Activated naive CD8-positive, alpha-beta T cell (primary cell): Measurements from ENCODE around the gene NOVA1.

Experiments used
- H3K27ac Mint-ChIP-seq: one replicate; pipeline ENCODE4 v1.8.0; 2021; ENCODE audit warnings: mixed read lengths
- H3K27me3 Mint-ChIP-seq: one replicate; pipeline ENCODE4 v1.8.0; 2021; ENCODE audit warnings: mixed read lengths
- H3K36me3 Mint-ChIP-seq: one replicate; pipeline ENCODE4 v1.8.0; 2021; ENCODE audit warnings: mixed read lengths
- H3K4me1 Mint-ChIP-seq: one replicate; pipeline ENCODE4 v1.8.0; 2021; ENCODE audit warnings: low read depth, mixed read lengths
- H3K4me3 Mint-ChIP-seq: one replicate; pipeline ENCODE4 v1.8.0; 2021; ENCODE audit warnings: mild to moderate bottlenecking, mixed read lengths
- H3K9me3 Mint-ChIP-seq: one replicate; pipeline ENCODE4 v1.8.0; 2021; ENCODE audit warnings: low read depth, mixed read lengths

Gene NOVA1

DNA sequence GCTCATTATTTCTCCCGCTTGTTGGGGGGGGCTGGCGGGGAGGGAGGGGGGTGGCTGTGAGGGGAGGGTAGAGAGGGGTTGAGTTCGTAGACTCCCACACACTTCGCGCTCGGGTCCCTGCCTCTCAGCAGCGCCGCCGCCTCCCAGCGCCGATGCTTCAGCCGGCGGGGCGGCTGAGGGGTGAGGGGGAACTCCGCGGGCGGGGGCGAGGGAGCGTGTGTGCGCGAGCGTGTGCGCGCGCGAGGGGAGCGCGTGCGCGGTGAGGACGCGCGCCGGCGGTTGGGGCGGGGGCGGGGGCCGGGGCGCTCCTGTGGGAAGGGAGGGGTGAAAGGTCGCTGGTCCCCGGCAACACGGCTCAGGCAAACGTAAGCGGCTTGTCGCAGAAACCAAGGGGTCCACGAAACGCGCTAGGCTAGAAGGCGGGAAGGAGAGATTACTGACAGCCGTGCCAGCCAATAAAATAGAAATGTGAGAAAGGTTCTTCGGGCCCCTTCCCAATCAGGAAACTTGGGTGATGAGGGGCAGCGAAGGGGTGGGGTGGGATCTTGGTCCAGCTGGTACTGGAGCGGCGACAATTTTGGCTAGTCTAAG is 343 bp upstream of the NOVA1 start:
- no peak overlapping the region for H3K27ac Mint-ChIP-seq
- peaks cover 28% of the 10 kb centered on the region for H3K27me3 Mint-ChIP-seq
- peaks cover 4% of the 10 kb centered on the region for H3K4me1 Mint-ChIP-seq
- peak overlapping the region; percentile 51 for H3K4me3 Mint-ChIP-seq
- H3K36me3 Mint-ChIP-seq, result peaks cover 2% of the 10 kb centered on the region
- peaks cover 17% of the 10 kb centered on the region for H3K9me3 Mint-ChIP-seq

DNA sequence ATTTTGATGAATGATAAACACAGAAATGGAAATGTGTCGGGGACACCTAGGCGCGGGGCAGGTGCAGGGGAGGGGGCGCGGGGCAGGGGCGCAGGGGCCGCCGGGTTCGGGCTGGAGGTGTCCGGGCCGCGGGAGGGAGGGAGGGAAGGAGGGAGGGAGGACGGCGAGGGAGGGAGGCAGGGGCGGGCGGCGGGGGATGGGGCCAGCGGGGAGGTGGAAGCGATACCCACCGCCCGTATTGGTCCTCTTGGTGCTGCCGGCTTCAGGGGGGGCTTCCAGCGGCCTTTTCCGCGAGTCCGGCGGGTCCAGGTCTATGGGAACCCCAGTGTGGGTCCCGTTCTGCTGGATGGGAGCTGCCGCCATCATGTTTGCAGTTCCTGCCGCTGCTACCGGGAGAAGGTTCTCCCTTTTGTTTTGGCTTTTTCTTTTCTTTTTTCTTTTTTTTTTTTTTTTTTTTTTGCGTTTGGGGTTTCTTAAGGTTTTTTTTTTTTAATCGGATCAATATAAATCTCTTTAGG is 703 bp downstream of the NOVA1 start:
- H3K27ac Mint-ChIP-seq, result no peak overlapping the region
- peaks cover 28% of the 10 kb centered on the region for H3K27me3 Mint-ChIP-seq
- peak overlapping the region; percentile 32 for H3K4me3 Mint-ChIP-seq

DNA sequence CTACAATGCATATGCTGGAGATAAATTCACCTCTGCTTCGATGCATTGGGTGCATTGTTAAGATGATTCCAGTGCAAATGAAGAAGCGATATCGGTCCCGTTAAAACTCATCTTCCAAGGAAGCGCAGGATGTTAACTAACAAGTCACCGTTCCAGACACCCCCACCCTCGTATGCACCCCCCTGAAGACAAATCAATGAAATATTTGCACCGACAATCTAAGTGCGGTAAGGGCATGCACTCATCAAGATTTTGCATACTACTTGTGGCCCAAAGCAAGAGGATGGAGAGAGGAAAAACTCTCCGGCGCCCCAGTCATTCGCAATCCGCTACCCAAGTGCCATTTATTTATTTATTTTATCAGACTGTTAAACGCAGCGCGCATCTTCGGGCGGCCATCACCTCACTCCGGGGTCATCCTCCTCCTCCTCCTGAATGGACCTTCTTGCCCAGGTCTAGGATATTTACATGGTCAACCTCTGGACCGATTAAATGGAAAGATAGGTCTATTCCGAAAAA is 1.2 kb downstream of the NOVA1 start:
- H3K36me3 Mint-ChIP-seq, result peaks cover 2% of the 10 kb centered on the region
- H3K27me3 Mint-ChIP-seq, result peaks cover 28% of the 10 kb centered on the region
- H3K27ac Mint-ChIP-seq, result no peak overlapping the region
- peak overlapping the region; percentile 32 for H3K4me3 Mint-ChIP-seq
- peaks cover 4% of the 10 kb centered on the region for H3K4me1 Mint-ChIP-seq
- peaks cover 16% of the 10 kb centered on the region for H3K9me3 Mint-ChIP-seq

More for the DNA sequence above, 703 bp downstream of the NOVA1 start:
- Mint-ChIP-seq H3K9me3 (peaks cover 17% of the 10 kb centered on the region), H3K36me3 (peaks cover 2% of the 10 kb centered on the region), H3K4me1 (peaks cover 4% of the 10 kb centered on the region)

DNA sequence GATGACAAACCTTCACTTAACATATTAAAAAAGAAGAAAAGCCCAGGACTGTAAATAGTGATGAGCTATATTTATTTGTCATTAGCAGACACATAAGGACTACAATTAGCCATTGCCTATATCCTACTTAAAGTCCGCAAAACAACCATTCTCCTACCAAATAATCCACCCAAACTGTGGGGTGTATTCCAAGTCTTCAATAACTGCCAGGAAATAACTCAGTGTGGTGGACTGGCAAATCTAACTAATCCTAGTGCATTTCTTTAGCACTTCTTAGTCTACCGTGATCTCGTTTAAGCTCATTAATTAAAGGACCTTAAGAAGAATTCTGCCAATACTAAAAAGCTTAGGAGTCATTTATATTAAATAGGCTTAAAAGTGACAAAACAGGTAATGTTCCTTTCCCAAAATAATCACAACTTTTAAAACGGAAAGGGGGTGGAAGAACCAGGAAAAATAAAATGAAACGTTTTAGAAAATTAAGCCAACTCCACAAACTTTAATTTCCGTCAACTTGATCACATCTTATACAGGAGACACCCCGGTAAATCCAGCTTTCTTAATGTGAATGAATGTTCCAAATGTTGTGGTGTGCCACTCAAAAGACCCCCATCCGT is 1.8 kb downstream of the NOVA1 start:
- peaks cover 28% of the 10 kb centered on the region for H3K27me3 Mint-ChIP-seq
- no peak overlapping the region for H3K4me3 Mint-ChIP-seq
- no peak overlapping the region for H3K27ac Mint-ChIP-seq
- peaks cover 2% of the 10 kb centered on the region for H3K36me3 Mint-ChIP-seq
- H3K4me1 Mint-ChIP-seq, result peaks cover 4% of the 10 kb centered on the region
- peaks cover 14% of the 10 kb centered on the region for H3K9me3 Mint-ChIP-seq

DNA sequence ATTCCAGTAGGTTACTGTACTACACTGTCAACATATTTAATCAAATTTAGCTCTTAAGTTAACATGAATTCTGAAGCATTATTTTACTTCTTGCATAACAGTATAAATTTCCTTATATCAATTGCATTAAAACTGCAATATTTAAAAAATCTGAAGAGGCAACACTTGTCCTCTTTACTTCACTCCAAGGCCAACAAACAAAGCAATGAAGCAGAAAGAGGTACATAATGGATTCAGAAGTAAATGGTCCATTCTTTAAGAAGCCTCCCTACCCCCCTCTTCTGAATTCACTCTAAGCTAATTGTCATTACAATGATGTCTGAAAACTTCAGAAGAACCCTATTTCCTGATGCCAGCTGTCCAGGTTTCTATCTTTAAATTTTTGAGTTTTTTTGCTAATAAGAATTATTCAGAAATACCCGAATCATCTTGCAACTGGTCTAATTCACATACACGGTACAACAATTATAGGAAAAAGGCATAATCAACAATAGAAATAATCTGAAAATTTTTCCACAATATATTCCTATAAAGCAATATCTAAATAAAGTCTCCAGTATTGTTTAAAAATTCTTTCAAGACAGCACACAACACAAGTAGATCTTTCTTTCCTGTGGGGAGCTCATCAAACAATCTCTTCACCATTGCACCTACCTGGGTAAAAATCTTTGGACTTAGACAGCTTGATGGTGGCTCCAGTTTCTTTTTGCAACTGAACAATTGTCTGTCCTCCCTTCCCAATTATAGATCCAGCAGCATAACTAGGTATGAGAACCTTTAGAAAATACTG is 2.9 kb downstream of the NOVA1 start:
- Mint-ChIP-seq H3K27ac (no peak overlapping the region), H3K27me3 (peaks cover 24% of the 10 kb centered on the region), H3K9me3 (peaks cover 10% of the 10 kb centered on the region), H3K4me1 (peaks cover 4% of the 10 kb centered on the region), H3K4me3 (no peak overlapping the region), H3K36me3 (peaks cover 2% of the 10 kb centered on the region)

DNA sequence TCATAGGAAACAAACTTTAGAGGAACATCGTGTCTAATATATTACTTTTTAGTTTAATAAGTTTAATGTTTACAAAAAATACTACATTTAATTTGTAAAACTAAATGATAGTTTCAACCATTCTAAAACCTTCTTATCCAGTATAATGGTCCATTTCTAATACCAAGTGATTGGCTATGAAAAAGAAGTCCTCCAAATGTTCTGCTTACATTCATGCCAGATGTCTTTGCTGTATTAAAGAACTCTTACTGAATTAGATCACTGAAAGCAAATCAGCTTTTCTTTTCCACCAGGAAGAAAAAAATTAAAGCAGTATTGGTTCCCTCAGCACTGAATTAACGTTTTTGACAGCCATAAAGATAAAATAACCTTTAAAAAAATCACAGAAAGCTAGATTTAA is 3.7 kb downstream of the NOVA1 start:
- Mint-ChIP-seq H3K4me3 (no peak overlapping the region), H3K9me3 (peaks cover 8% of the 10 kb centered on the region), H3K27ac (no peak overlapping the region), H3K4me1 (peaks cover 4% of the 10 kb centered on the region), H3K27me3 (peaks cover 16% of the 10 kb centered on the region), H3K36me3 (peaks cover 2% of the 10 kb centered on the region)

DNA sequence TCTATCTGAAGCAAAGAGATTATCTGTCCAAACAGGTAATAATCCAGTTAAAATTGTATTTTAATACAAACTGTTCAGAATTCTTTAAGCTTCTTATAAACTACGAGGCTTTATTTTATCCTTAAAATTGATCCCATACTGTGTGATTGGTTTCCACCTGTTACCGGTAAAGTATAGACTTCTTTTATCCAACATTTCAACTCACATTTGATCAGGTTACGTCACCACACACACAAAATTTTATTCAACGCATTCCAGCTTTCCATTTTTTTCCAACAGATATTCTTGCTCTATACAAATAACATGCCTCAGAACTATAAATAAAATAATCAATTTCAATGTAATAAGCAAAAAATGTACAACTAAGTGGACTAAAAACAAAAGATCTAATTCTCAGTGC is 4.5 kb downstream of the NOVA1 start:
- no peak overlapping the region for H3K27ac Mint-ChIP-seq
- peaks cover 2% of the 10 kb centered on the region for H3K36me3 Mint-ChIP-seq
- peaks cover 10% of the 10 kb centered on the region for H3K27me3 Mint-ChIP-seq
- H3K4me1 Mint-ChIP-seq, result peaks cover 4% of the 10 kb centered on the region
- peaks cover 8% of the 10 kb centered on the region for H3K9me3 Mint-ChIP-seq
- H3K4me3 Mint-ChIP-seq, result no peak overlapping the region

DNA sequence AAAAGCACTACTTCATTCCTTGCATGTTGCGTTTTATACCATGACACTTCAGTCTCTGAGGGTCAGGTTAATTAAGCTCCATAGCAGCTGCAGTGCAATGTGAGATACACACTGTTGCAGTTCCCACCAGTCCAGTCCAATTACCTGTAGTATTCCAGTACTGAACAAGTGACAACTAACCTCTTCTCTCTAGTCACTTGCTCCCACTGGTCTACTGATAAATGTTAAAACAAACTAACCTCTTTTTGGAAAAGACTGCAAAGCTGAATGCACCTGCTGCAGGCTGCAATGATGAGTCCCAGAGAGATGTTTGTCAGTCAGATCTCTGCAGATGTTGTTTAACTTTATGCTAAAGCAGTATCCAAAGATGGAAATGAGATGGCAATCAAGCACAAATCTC is 7.9 kb downstream of the NOVA1 start:
- no peaks in the 10 kb centered on the region for H3K4me1 Mint-ChIP-seq
- no peaks in the 10 kb centered on the region for H3K27me3 Mint-ChIP-seq
- H3K9me3 Mint-ChIP-seq, result peaks cover 5% of the 10 kb centered on the region
- no peaks in the 10 kb centered on the region for H3K36me3 Mint-ChIP-seq
- no peak overlapping the region for H3K27ac Mint-ChIP-seq
- H3K4me3 Mint-ChIP-seq, result no peak overlapping the region

DNA sequence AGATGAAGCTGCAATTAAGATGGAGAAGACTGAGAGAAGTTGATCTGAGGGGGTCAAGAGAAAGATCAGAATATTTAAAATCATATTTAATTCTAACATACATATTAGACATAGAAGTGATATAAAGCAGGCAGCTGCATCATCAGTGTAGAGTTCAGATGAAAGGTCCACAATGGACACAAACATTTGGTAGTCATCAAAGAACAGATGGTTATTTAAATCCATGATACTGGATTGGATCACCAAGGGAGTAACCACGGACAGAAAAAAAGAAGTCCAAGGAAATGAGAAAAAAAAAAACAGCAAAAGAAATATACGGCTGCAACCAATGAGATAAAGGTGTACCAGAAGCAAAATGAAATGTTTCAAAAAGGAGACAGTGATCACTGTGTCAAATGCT is 20.1 kb downstream of the NOVA1 start:
- Mint-ChIP-seq H3K27ac (no peak overlapping the region), H3K27me3 (no peaks in the 10 kb centered on the region), H3K4me3 (no peak overlapping the region), H3K4me1 (no peaks in the 10 kb centered on the region), H3K36me3 (no peaks in the 10 kb centered on the region), H3K9me3 (peaks cover 10% of the 10 kb centered on the region)

DNA sequence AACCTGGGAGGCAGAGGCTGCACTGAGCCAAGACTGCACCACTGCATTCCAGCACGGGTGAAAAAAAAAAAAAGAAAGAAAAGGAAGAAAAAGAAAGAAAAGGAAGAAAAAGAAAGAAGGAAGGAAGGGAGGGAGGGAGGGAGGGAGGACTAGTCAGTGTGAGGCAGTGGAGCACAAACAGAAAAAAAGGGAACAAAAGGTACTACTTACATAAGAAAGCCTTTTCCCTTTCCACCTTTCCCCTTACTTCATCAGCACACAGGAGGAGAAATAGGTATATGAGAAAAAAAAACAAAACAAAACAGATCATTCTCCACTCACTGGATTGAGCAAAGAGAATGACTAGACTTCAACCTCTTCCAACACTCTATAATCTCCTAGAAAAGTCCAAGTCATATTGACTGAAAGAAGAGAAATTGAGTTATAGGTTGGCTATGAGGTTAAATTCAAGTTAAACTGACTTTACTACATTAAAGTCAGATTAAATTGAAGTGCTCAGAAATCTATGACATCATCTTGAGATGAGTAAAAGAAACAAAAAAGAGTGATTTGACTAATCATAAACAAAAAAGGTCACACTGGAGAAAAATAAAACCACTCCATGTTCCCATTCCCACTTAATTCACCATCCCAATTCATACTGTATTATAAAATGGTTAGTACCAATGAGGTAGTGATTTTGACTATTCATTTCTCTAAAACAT is 43.6 kb downstream of the NOVA1 start:
- Mint-ChIP-seq H3K9me3 (peaks cover 10% of the 10 kb centered on the region), H3K36me3 (no peaks in the 10 kb centered on the region), H3K4me3 (no peak overlapping the region), H3K27me3 (no peaks in the 10 kb centered on the region), H3K4me1 (no peaks in the 10 kb centered on the region), H3K27ac (no peak overlapping the region)

DNA sequence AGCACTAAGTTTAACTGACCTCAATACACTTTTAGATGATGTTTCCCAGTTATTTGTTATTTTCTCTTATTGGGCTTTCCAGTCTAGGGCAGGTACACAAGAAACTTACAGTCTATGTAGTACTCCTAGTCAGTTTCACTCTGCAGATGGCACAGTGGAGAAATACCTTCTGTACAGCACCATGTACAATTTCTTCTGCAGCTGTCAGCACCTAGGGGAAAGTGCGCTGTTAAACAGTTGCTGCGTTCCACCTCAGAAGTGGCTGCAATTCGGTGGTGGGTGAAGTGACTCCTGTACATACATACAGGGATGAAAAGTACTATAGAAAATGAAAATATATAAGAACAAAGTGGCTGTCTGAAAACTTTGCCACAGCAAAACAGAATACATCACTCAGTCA is 48.3 kb downstream of the NOVA1 start:
- Mint-ChIP-seq H3K27me3 (no peaks in the 10 kb centered on the region), H3K4me3 (no peak overlapping the region), H3K9me3 (peaks cover 4% of the 10 kb centered on the region), H3K27ac (no peak overlapping the region), H3K4me1 (no peaks in the 10 kb centered on the region), H3K36me3 (no peaks in the 10 kb centered on the region)

DNA sequence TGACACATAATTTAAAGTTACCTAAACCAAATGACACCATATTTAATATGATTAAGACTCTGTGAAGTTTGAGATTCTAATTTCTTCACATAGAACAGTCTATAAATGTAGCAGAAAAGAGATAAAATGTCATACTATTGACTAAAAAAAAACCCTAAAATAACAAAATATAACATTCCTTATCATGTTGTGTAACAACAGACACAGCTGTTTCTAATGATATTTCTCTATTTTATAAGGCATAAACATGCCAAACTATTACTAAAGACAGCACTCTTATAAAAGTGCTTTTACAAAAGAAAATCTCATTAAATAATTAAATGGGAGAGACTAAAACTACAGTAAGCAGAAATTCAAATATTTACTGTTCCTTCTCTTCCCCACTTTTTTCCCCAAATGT is 49.4 kb downstream of the NOVA1 start:
- Mint-ChIP-seq H3K4me1 (no peaks in the 10 kb centered on the region), H3K27ac (no peak overlapping the region), H3K27me3 (no peaks in the 10 kb centered on the region)

DNA sequence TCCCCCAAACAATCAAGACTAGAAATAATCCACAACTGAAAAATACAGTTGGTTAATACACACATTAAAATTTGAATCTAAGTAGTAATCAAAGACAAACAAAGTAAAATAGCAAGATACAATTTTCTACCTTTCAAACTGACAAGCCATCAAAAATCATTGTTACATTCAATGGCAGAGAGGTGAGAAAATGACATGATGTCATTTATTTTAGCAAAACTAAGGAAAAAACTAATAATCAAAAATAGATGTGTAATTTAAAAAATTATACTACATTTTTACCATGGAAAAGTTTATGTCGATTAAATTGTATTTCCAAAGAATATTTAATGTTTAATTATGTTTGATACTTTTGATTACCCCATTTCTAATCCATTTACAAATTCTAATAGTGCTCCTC is 59.7 kb downstream of the NOVA1 start:
- Mint-ChIP-seq H3K27ac (no peak overlapping the region), H3K9me3 (peaks cover 12% of the 10 kb centered on the region), H3K4me1 (no peaks in the 10 kb centered on the region), H3K27me3 (no peaks in the 10 kb centered on the region), H3K36me3 (no peaks in the 10 kb centered on the region), H3K4me3 (no peak overlapping the region)

More for the DNA sequence above, 49.4 kb downstream of the NOVA1 start:
- Mint-ChIP-seq H3K9me3 (peaks cover 4% of the 10 kb centered on the region), H3K4me3 (no peak overlapping the region), H3K36me3 (no peaks in the 10 kb centered on the region)

DNA sequence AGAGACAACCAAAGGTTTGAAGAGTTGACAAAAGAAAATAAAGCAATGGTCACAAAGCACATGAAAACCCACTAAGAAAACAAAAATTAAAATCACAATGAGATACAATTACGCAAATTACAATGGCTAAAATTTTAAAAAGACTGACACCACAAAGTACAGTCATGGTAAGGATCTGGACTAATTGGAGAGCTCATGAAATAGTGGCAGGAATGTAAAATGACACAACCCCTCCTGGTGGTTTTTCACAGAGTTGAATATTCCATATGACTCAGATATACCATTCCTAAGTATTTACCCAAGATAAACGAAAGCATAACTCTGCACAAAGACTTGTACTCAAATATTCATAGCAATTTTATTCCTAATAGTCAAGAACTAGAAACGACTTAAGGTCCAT is 65.9 kb downstream of the NOVA1 start:
- Mint-ChIP-seq H3K4me3 (no peak overlapping the region), H3K4me1 (no peaks in the 10 kb centered on the region), H3K27ac (no peak overlapping the region), H3K36me3 (no peaks in the 10 kb centered on the region), H3K27me3 (no peaks in the 10 kb centered on the region), H3K9me3 (peaks cover 6% of the 10 kb centered on the region)
